ENCODE measurements around the gene ZDHHC24. TPM values are rescaled to one million over a fixed set of nuclear protein-coding genes. Genes with fewer than 3 reads are reported as not detected.

The ZDHHC24 gene, protein sequence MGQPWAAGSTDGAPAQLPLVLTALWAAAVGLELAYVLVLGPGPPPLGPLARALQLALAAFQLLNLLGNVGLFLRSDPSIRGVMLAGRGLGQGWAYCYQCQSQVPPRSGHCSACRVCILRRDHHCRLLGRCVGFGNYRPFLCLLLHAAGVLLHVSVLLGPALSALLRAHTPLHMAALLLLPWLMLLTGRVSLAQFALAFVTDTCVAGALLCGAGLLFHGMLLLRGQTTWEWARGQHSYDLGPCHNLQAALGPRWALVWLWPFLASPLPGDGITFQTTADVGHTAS
- total RNA-seq (2021; ENCODE audit: unreplicated experiment) (29.5 TPM), Bru-seq, nascent RNA (percentile 59 among the genes with signal in this experiment), BruChase-seq, experiment 1, labeled RNA remaining after a 2-hour chase (percentile 63 among the genes with signal in this experiment), BruChase-seq, experiment 2, labeled RNA remaining after a 6-hour chase (percentile 71 among the genes with signal in this experiment)
- polyA plus RNA-seq (2012; ENCODE audit: insufficient read length), result 37.4 TPM
- long read RNA-seq, full-length matches to known transcripts, result 56 of 78 reads
- long read RNA-seq, partial matches to known transcripts, result 1 of 78 reads
- long read RNA-seq, other reads (novel, unspliced or antisense), result 21 of 78 reads

DNA sequence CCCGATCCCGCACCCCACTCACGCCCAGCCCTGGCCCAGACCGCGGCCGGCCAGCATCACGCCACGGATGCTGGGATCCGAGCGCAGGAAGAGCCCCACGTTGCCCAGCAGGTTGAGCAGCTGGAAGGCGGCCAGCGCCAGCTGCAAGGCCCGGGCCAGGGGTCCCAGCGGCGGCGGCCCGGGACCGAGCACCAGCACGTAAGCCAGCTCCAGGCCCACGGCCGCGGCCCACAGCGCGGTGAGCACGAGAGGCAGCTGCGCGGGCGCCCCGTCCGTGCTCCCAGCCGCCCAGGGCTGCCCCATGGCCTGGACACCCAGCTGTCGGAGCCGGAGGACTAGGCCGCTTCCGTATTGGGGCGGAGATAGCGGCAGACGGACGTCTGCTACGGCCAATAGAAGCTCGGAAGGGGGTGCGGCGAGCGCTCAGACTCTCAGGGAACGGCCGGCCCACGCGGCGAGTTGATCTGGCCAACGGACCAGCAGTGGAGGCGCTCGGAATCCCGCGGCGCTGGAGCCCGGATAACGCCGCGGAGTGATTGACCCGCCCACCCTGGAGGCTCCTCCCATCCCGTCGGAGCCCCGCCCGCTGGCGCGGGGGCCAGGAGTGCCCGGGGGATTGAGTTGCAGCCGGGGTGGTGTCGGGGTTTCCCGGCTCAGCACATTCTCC, at the start of gene ZDHHC24:
Gene ZDHHC24 (minus strand): TSS at position 348 of the 667 bp plus-strand sequence. CDS start 45 bp downstream, at position 303.
- ChIA-PET POLR2A (interaction anchor here (0.5 to 1.0 kb wide), 5 partner anchors 9 to 544 kb away, joined by 3 to 5 read pairs (median 4); partner anchors contain the start of genes BANF1 and EIF1AD), CTCF (interaction anchor here (0.6 kb wide), 2 partner anchors 79 to 137 kb away, joined by 4 to 6 read pairs; partner anchors contain the start of gene PELI3)
- peak; percentile 85 for DNase-seq (ENCODE audit: low read depth, low spot score)
- ATAC-seq, result peak; percentile 98
- H3K9me3 ChIP-seq (ENCODE audit: control insufficient read depth, insufficient read depth, low read depth, low read length), result no peaks in the 10 kb centered on the region
- no peaks in the 10 kb centered on the region for H3K36me3 ChIP-seq (ENCODE audit: control insufficient read depth, insufficient read depth, low read length)
- in situ Hi-C loops (cut with HindIII; ENCODE audit: low pct_unique_long_range_greater_than_20kb, low sequenced_read_pairs), result no loop called here
- peak within 1 kb of the TSS; percentile 83 for H3K27ac ChIP-seq (ENCODE audit: low read length)
- H3K27me3 ChIP-seq (ENCODE audit: control insufficient read depth, insufficient read depth, low read length), result no peaks in the 10 kb centered on the region
- peaks cover 9% of the 10 kb centered on the region for H3K4me1 ChIP-seq (ENCODE audit: control insufficient read depth, insufficient read depth, low read length)
- intact Hi-C loops (cut with micrococcal nuclease; ENCODE audit: unreplicated experiment), result no loop called here
- peak within 1 kb of the TSS; percentile 87 to 92 for H3K4me3 ChIP-seq (ENCODE audit: low read depth in 2 of 2, low read length in 2 of 2)
- TF ChIP-seq, protein P1, sequence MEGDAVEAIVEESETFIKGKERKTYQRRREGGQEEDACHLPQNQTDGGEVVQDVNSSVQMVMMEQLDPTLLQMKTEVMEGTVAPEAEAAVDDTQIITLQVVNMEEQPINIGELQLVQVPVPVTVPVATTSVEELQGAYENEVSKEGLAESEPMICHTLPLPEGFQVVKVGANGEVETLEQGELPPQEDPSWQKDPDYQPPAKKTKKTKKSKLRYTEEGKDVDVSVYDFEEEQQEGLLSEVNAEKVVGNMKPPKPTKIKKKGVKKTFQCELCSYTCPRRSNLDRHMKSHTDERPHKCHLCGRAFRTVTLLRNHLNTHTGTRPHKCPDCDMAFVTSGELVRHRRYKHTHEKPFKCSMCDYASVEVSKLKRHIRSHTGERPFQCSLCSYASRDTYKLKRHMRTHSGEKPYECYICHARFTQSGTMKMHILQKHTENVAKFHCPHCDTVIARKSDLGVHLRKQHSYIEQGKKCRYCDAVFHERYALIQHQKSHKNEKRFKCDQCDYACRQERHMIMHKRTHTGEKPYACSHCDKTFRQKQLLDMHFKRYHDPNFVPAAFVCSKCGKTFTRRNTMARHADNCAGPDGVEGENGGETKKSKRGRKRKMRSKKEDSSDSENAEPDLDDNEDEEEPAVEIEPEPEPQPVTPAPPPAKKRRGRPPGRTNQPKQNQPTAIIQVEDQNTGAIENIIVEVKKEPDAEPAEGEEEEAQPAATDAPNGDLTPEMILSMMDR (IDR thresholded peaks at IDR 0.05), result no peak
- TF ChIP-seq SIN3A (IDR thresholded peaks at IDR 0.05; ENCODE audit: borderline replicate concordance, insufficient read depth, low read depth, low read length) (peak; percentile 94), POLR2AphosphoS5 (IDR thresholded peaks at IDR 0.05; ENCODE audit: low read depth, low read length) (peak; percentile 87), TCF7L2 (IDR thresholded peaks at IDR 0.05; ENCODE audit: low read depth, low read length) (peak; percentile 40; the same call in 1 of the 2 replicates)
- TF ChIP-seq, protein P2, sequence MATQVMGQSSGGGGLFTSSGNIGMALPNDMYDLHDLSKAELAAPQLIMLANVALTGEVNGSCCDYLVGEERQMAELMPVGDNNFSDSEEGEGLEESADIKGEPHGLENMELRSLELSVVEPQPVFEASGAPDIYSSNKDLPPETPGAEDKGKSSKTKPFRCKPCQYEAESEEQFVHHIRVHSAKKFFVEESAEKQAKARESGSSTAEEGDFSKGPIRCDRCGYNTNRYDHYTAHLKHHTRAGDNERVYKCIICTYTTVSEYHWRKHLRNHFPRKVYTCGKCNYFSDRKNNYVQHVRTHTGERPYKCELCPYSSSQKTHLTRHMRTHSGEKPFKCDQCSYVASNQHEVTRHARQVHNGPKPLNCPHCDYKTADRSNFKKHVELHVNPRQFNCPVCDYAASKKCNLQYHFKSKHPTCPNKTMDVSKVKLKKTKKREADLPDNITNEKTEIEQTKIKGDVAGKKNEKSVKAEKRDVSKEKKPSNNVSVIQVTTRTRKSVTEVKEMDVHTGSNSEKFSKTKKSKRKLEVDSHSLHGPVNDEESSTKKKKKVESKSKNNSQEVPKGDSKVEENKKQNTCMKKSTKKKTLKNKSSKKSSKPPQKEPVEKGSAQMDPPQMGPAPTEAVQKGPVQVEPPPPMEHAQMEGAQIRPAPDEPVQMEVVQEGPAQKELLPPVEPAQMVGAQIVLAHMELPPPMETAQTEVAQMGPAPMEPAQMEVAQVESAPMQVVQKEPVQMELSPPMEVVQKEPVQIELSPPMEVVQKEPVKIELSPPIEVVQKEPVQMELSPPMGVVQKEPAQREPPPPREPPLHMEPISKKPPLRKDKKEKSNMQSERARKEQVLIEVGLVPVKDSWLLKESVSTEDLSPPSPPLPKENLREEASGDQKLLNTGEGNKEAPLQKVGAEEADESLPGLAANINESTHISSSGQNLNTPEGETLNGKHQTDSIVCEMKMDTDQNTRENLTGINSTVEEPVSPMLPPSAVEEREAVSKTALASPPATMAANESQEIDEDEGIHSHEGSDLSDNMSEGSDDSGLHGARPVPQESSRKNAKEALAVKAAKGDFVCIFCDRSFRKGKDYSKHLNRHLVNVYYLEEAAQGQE (IDR thresholded peaks at IDR 0.05; ENCODE audit: insufficient read depth in 1 of 2, low read depth in 2 of 2, low read length in 1 of 2), result no peak
- BruUV-seq (replicated peaks), result no TSS peak

DNA sequence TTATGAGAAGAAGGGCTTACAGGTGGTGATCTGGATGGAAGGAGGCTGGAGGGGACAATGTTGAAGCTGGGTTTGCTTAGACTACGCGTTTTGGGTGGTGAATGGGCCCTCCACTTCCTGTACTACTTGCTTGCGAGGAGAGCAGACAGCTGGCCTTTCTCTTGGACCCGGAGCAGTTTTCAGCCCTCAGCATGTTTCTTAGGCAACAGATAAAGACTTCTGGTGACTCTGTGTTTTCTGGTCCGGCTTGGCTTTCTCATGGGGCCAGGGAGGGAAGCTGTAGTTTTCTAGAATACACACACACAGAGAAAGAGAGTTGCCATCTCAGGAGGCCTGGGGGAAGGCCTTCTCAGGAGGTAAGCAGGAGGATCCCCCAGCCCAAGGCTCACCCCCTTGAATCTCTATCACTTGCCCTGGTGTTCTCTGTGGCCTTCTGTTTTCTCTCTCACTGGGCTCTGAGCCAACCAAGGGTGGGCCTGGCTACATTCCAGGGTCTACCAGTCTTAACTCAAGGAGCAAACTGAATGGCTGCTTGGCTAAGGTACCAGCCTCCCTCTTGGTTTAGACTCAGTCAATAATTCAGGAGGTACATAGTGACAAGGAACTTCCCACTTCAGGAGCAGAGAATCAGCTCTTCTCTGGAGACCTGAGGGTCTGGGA, 49.5 kb upstream of the ZDHHC24 start:
- no peak overlapping the region for H3K4me3 ChIP-seq (ENCODE audit: low read depth in 2 of 2, low read length in 2 of 2)
- H3K36me3 ChIP-seq (ENCODE audit: control insufficient read depth, insufficient read depth, low read length), result no peaks in the 10 kb centered on the region; the same call in 1 of the 2 replicates
- DNase-seq (ENCODE audit: low read depth, low spot score), result no peak
- no peaks in the 10 kb centered on the region; the same call in 1 of the 2 replicates for H3K9me3 ChIP-seq (ENCODE audit: control insufficient read depth, insufficient read depth, low read depth, low read length)
- POLR2A ChIA-PET, result interaction anchor here (1.2 kb wide), 1 partner anchor 26 kb away, joined by 5 read pairs; no protein-coding TSS in a partner anchor
- H3K4me1 ChIP-seq (ENCODE audit: control insufficient read depth, insufficient read depth, low read length), result peaks cover 8% of the 10 kb centered on the region
- in situ Hi-C loops (cut with HindIII; ENCODE audit: low pct_unique_long_range_greater_than_20kb, low sequenced_read_pairs) (no loop called here), intact Hi-C loops (cut with micrococcal nuclease; ENCODE audit: unreplicated experiment) (no loop called here)
- ATAC-seq, result no peak
- TF ChIP-seq SIN3A (IDR thresholded peaks at IDR 0.05; ENCODE audit: borderline replicate concordance, insufficient read depth, low read depth, low read length) (no peak), TCF7L2 (IDR thresholded peaks at IDR 0.05; ENCODE audit: low read depth, low read length) (no peak), POLR2AphosphoS5 (IDR thresholded peaks at IDR 0.05; ENCODE audit: low read depth, low read length) (no peak)
- TF ChIP-seq, protein P2 (IDR thresholded peaks at IDR 0.05; ENCODE audit: insufficient read depth in 1 of 2, low read depth in 2 of 2, low read length in 1 of 2), result no peak
- TF ChIP-seq, protein P1 (IDR thresholded peaks at IDR 0.05), result no peak
- no peak overlapping the region for H3K27ac ChIP-seq (ENCODE audit: low read length)
- no TSS peak for BruUV-seq (replicated peaks)
- H3K27me3 ChIP-seq (ENCODE audit: control insufficient read depth, insufficient read depth, low read length), result no peaks in the 10 kb centered on the region
- CTCF ChIA-PET, result no interaction called here

Measured in Panc1 (cell line).